ENCODE measurements around the gene INPP5F. TPM values are rescaled to one million over a fixed set of nuclear protein-coding genes. Genes with fewer than 3 reads are reported as not detected.

INPP5F gene
- total and polyA plus RNA-seq, 9 of the 15 experiments (the other 6 are each of a cell fraction or from before 2014, with no cell fraction given): 1.6 to 7.3 (median 6.0) TPM

DNA sequence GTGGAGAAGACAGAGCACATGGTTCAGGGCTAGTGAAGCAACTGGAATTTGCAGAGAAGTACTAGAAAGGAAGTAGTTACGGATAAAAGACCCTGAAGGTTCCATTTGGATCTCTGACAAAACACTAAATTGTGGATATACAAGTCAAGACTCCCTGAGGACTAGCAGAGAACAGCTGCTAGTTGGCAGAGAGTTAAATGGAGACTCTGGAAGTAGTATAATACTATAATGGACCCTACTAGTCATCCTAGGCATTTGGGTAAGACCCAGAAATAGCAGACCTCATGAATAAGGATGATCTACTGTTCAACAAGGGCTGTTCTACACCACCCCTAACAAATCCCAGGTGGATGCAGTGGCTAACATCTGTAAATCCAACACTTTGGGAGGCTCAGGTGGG, 127.7 kb downstream of the INPP5F start (continued):
- TF ChIP-seq, protein P1, sequence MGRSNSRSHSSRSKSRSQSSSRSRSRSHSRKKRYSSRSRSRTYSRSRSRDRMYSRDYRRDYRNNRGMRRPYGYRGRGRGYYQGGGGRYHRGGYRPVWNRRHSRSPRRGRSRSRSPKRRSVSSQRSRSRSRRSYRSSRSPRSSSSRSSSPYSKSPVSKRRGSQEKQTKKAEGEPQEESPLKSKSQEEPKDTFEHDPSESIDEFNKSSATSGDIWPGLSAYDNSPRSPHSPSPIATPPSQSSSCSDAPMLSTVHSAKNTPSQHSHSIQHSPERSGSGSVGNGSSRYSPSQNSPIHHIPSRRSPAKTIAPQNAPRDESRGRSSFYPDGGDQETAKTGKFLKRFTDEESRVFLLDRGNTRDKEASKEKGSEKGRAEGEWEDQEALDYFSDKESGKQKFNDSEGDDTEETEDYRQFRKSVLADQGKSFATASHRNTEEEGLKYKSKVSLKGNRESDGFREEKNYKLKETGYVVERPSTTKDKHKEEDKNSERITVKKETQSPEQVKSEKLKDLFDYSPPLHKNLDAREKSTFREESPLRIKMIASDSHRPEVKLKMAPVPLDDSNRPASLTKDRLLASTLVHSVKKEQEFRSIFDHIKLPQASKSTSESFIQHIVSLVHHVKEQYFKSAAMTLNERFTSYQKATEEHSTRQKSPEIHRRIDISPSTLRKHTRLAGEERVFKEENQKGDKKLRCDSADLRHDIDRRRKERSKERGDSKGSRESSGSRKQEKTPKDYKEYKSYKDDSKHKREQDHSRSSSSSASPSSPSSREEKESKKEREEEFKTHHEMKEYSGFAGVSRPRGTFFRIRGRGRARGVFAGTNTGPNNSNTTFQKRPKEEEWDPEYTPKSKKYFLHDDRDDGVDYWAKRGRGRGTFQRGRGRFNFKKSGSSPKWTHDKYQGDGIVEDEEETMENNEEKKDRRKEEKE (IDR thresholded peaks at IDR 0.05; ENCODE audit: borderline replicate concordance in 1 of 2, control insufficient read depth in 1 of 2, low read depth in 2 of 2, low read length in 1 of 2): no peak
- no peak for TF ChIP-seq ZNF699 (CRISPR knock-in tag; IDR thresholded peaks at IDR 0.05; ENCODE audit: insufficient replicate concordance)
- TF ChIP-seq, protein P2, sequence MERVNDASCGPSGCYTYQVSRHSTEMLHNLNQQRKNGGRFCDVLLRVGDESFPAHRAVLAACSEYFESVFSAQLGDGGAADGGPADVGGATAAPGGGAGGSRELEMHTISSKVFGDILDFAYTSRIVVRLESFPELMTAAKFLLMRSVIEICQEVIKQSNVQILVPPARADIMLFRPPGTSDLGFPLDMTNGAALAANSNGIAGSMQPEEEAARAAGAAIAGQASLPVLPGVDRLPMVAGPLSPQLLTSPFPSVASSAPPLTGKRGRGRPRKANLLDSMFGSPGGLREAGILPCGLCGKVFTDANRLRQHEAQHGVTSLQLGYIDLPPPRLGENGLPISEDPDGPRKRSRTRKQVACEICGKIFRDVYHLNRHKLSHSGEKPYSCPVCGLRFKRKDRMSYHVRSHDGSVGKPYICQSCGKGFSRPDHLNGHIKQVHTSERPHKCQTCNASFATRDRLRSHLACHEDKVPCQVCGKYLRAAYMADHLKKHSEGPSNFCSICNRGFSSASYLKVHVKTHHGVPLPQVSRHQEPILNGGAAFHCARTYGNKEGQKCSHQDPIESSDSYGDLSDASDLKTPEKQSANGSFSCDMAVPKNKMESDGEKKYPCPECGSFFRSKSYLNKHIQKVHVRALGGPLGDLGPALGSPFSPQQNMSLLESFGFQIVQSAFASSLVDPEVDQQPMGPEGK (CRISPR knock-in tag; IDR thresholded peaks at IDR 0.05; ENCODE audit: borderline replicate concordance): no peak
- TF ChIP-seq, protein P3, sequence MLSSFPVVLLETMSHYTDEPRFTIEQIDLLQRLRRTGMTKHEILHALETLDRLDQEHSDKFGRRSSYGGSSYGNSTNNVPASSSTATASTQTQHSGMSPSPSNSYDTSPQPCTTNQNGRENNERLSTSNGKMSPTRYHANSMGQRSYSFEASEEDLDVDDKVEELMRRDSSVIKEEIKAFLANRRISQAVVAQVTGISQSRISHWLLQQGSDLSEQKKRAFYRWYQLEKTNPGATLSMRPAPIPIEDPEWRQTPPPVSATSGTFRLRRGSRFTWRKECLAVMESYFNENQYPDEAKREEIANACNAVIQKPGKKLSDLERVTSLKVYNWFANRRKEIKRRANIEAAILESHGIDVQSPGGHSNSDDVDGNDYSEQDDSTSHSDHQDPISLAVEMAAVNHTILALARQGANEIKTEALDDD (IDR thresholded peaks at IDR 0.05): no peak

Measured in K562 (cell line).